HepG2 (cell line): ENCODE data around the gene PSEN2. TPM values are rescaled to one million over a fixed set of nuclear protein-coding genes. Genes with fewer than 3 reads are reported as not detected.

Source experiments
- HMGXB3 ChIP-seq: sonication (generic); formaldehyde crosslinking; IDR thresholded peaks from 2 replicates; pipeline ENCODE4 v1.4.0; 2020; ENCODE audit warnings: missing genetic modification reagents, borderline replicate concordance
- MED1 ChIP-seq: sonication (generic); formaldehyde crosslinking; IDR thresholded peaks from 2 replicates; pipeline ENCODE4 v1.4.0; 2020; ENCODE audit warnings: missing genetic modification reagents
- MYC ChIP-seq: sonication (generic); formaldehyde crosslinking; IDR thresholded peaks from 2 replicates; pipeline ENCODE4 v1.9.0; 2021; ENCODE audit warnings: missing genetic modification reagents, borderline replicate concordance
- RXRA ChIP-seq: sonication (generic); formaldehyde crosslinking; IDR thresholded peaks from 2 replicates; pipeline ENCODE4 v1.5.1; 2020; ENCODE audit warnings: missing genetic modification reagents
- SOX5 ChIP-seq: IDR thresholded peaks from 2 replicates; pipeline ENCODE4 v1.6.1; 2016; ENCODE audit warnings: borderline replicate concordance
- SPEN ChIP-seq: sonication (generic); formaldehyde crosslinking; IDR thresholded peaks from 2 replicates; pipeline ENCODE4 v1.5.1; 2020; ENCODE audit warnings: low read depth, mild to moderate bottlenecking, missing genetic modification reagents
- TEAD3 ChIP-seq: optimal IDR thresholded peaks from 2 replicates; pipeline ENCODE3; 2016; ENCODE audit warnings: borderline replicate concordance
- TGIF2 ChIP-seq: IDR thresholded peaks from 2 replicates; pipeline ENCODE4 v1.6.1; 2016; ENCODE audit warnings: control low read depth, missing compliant biosample characterization
- THAP11 ChIP-seq: IDR thresholded peaks from 2 replicates; pipeline ENCODE4 v1.6.1; 2016; ENCODE audit warnings: missing biosample characterization, missing genetic modification reagents
- ZMYM4 ChIP-seq: sonication (generic); formaldehyde crosslinking; IDR thresholded peaks from 2 replicates; pipeline ENCODE4 v1.8.1; 2023; ENCODE audit warnings: mild to moderate bottlenecking, missing genetic modification reagents
- ZNF205 ChIP-seq: IDR thresholded peaks from 2 replicates; pipeline ENCODE4 v1.6.1; 2018; ENCODE audit warnings: missing biosample characterization, missing genetic modification reagents
- ZNF331 ChIP-seq: sonication (generic); formaldehyde crosslinking; IDR thresholded peaks from 2 replicates; pipeline ENCODE4 v1.4.0; 2020; ENCODE audit warnings: missing genetic modification reagents
- ZNF839 ChIP-seq: sonication (generic); formaldehyde crosslinking; IDR thresholded peaks from 2 replicates; pipeline ENCODE4 v1.4.0; 2020; ENCODE audit warnings: missing genetic modification reagents, mild to moderate bottlenecking, borderline replicate concordance
- ZNF879 ChIP-seq: sonication (generic); formaldehyde crosslinking; IDR thresholded peaks from 2 replicates; pipeline ENCODE4 v1.8.1; 2023; ENCODE audit warnings: missing genetic modification reagents
- polyA plus RNA-seq, 8 experiments: library from polyadenylated mRNA; depleted of rRNA in 3 of 8; stranded (reverse) in 7 of 8; unstranded in 1 of 8; fragments of >200 nt; fragmentation: Illumina TruSeq in 4 of 8; extraction: Trizol in 4 of 8; gene quantifications; 2 replicates each; pipeline versions ENCODE4 v1.2.1 to v1.2.3, GENCODE V29; 2011 to 2016; ENCODE audit warnings: low read depth in 4 of 8, missing spikeins in 1 of 8, mixed read lengths in 1 of 8; ENCODE audit not compliant: insufficient read depth in 1 of 8
- total RNA-seq, 5 experiments: library from RNA; depleted of rRNA; stranded (reverse); fragments of >200 nt; fragmentation: Illumina TruSeq; extraction: Trizol; gene quantifications; 2 replicates each; pipeline ENCODE4 v1.2.3, GENCODE V29; 2016; ENCODE audit warnings: low read depth in 1 of 5
- TF ChIP-seq, protein P1 (sequence below): IDR thresholded peaks from 2 replicates; pipeline ENCODE4 v1.6.1; 2016; ENCODE audit warnings: mild to moderate bottlenecking, missing biosample characterization, missing genetic modification reagents
- TF ChIP-seq, protein P2 (sequence below): sonication (generic); formaldehyde crosslinking; IDR thresholded peaks from 2 replicates; pipeline ENCODE4 v1.5.0; 2020; ENCODE audit warnings: mild to moderate bottlenecking, missing genetic modification reagents, moderate library complexity
- TF ChIP-seq, protein P3 (sequence below): IDR thresholded peaks from 2 replicates; pipeline ENCODE4 v1.6.1; 2018; ENCODE audit warnings: missing genetic modification reagents
- TF ChIP-seq, protein P4 (sequence below): sonication (generic); formaldehyde crosslinking; IDR thresholded peaks from 2 replicates; pipeline ENCODE4 v1.5.1; 2020; ENCODE audit warnings: mild to moderate bottlenecking, moderate library complexity, missing genetic modification reagents
- TF ChIP-seq, protein P5 (sequence below): sonication (generic); formaldehyde crosslinking; IDR thresholded peaks from 2 replicates; pipeline ENCODE4 v1.8.0; 2022; ENCODE audit warnings: missing genetic modification reagents, mild to moderate bottlenecking, borderline replicate concordance

The PSEN2 gene
- total and polyA plus RNA-seq, 2 of the 13 experiments (the other 11 are each of a cell fraction or from before 2014, with no cell fraction given) = 5.9 to 13.1 TPM

DNA sequence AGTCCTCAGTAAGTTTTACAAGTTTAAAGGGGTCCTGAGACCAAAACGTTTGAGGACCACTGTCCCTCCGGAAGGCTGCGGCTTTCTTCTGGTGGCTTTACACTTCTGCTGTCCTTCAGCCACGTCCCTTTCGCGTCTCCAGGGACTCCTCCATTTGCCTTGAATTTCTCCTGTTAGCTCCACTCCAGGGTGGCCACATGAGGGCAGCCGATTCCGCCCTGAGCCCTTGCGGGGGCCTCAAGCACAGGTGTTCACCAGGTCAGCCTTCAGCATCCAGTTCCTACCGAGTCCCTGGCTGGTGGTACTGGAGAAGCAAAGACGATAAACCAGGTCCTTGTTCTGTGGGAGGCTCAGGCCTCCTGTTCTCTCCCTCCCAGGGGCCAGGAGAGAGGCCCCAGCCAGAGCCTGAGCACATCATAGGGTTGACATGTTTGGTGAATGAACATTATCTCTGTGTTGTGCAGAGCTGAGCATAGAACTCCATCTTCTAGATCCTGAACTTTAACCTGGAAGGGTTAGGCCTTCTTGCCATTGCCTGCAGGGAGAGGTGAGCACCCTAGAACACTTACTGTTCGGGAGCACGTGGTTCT lies 42.3 kb downstream of the PSEN2 start (continued):
- TF ChIP-seq HMGXB3 (CRISPR knock-in tag) (0 out of 2 replicates have a peak, but pooled peaks have one; percentile 40), ZNF331 (CRISPR knock-in tag) (peak; percentile 40; the same call in 1 of the 2 replicates), ZNF879 (CRISPR knock-in tag) (no peak), THAP11 (CRISPR knock-in tag) (0 out of 2 replicates have a peak, but pooled peaks have one; percentile 24), SOX5 (CRISPR knock-in tag) (peak; percentile 34; the same call in 1 of the 2 replicates), SPEN (peak; percentile 39; the same call in 1 of the 2 replicates), TGIF2 (CRISPR knock-in tag) (peak; percentile 62; the same call in 1 of the 2 replicates), ZMYM4 (CRISPR knock-in tag) (0 out of 2 replicates have a peak, but pooled peaks have one; percentile 48), MED1 (CRISPR knock-in tag) (peak; percentile 42; the same call in 1 of the 2 replicates), ZNF205 (CRISPR knock-in tag) (no peak), RXRA (peak; percentile 63; the same call in 1 of the 2 replicates), TEAD3 (CRISPR knock-in tag) (peak; percentile 58), MYC (no peak; the same call in 1 of the 2 replicates), ZNF839 (CRISPR knock-in tag) (no peak; the same call in 1 of the 2 replicates)
- TF ChIP-seq, protein P1, sequence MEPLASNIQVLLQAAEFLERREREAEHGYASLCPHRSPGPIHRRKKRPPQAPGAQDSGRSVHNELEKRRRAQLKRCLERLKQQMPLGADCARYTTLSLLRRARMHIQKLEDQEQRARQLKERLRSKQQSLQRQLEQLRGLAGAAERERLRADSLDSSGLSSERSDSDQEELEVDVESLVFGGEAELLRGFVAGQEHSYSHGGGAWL (CRISPR knock-in tag) = 0 out of 2 replicates have a peak, but pooled peaks have one; percentile 23
- TF ChIP-seq, protein P2, sequence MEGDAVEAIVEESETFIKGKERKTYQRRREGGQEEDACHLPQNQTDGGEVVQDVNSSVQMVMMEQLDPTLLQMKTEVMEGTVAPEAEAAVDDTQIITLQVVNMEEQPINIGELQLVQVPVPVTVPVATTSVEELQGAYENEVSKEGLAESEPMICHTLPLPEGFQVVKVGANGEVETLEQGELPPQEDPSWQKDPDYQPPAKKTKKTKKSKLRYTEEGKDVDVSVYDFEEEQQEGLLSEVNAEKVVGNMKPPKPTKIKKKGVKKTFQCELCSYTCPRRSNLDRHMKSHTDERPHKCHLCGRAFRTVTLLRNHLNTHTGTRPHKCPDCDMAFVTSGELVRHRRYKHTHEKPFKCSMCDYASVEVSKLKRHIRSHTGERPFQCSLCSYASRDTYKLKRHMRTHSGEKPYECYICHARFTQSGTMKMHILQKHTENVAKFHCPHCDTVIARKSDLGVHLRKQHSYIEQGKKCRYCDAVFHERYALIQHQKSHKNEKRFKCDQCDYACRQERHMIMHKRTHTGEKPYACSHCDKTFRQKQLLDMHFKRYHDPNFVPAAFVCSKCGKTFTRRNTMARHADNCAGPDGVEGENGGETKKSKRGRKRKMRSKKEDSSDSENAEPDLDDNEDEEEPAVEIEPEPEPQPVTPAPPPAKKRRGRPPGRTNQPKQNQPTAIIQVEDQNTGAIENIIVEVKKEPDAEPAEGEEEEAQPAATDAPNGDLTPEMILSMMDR (CRISPR knock-in tag) = peak; percentile 100
- TF ChIP-seq, protein P3, sequence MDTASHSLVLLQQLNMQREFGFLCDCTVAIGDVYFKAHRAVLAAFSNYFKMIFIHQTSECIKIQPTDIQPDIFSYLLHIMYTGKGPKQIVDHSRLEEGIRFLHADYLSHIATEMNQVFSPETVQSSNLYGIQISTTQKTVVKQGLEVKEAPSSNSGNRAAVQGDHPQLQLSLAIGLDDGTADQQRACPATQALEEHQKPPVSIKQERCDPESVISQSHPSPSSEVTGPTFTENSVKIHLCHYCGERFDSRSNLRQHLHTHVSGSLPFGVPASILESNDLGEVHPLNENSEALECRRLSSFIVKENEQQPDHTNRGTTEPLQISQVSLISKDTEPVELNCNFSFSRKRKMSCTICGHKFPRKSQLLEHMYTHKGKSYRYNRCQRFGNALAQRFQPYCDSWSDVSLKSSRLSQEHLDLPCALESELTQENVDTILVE (CRISPR knock-in tag) = peak; percentile 72; the same call in 1 of the 2 replicates
- TF ChIP-seq, protein P4, sequence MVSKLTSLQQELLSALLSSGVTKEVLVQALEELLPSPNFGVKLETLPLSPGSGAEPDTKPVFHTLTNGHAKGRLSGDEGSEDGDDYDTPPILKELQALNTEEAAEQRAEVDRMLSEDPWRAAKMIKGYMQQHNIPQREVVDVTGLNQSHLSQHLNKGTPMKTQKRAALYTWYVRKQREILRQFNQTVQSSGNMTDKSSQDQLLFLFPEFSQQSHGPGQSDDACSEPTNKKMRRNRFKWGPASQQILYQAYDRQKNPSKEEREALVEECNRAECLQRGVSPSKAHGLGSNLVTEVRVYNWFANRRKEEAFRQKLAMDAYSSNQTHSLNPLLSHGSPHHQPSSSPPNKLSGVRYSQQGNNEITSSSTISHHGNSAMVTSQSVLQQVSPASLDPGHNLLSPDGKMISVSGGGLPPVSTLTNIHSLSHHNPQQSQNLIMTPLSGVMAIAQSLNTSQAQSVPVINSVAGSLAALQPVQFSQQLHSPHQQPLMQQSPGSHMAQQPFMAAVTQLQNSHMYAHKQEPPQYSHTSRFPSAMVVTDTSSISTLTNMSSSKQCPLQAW (CRISPR knock-in tag) = peak; percentile 76; the same call in 1 of the 2 replicates
- TF ChIP-seq, protein P5, sequence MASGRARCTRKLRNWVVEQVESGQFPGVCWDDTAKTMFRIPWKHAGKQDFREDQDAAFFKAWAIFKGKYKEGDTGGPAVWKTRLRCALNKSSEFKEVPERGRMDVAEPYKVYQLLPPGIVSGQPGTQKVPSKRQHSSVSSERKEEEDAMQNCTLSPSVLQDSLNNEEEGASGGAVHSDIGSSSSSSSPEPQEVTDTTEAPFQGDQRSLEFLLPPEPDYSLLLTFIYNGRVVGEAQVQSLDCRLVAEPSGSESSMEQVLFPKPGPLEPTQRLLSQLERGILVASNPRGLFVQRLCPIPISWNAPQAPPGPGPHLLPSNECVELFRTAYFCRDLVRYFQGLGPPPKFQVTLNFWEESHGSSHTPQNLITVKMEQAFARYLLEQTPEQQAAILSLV = peak; percentile 38; the same call in 1 of the 2 replicates
